ENCODE measurements around the gene TMEM223.

GRCh38 chr11:62801071-62801470 is 9.3 kb upstream of the TMEM223 start:
- no peak for TF ChIP-seq CTCF (IDR thresholded peaks at IDR 0.05)
- no peak for TF ChIP-seq POLR2A (IDR thresholded peaks at IDR 0.05)
- no peak for TF ChIP-seq EP300 (IDR thresholded peaks at IDR 0.05)
